Nucleus accumbens (tissue), 56 donors: ENCODE measurements around the gene RNASE12.
A peak's percentile ranks its signal among the peaks of the same experiment; 100 is the strongest.
"Not testable (repeated sequence)": the region's sequence is repeated elsewhere in the genome, so short reads cannot be mapped to it uniquely, and the experiment has no call there.

Experiments used
- DNase-seq, 56 donors: peaks; one replicate each; lab custom pipeline; 2025; lab: John Stamatoyannopoulos, UW

Gene RNASE12

DNA sequence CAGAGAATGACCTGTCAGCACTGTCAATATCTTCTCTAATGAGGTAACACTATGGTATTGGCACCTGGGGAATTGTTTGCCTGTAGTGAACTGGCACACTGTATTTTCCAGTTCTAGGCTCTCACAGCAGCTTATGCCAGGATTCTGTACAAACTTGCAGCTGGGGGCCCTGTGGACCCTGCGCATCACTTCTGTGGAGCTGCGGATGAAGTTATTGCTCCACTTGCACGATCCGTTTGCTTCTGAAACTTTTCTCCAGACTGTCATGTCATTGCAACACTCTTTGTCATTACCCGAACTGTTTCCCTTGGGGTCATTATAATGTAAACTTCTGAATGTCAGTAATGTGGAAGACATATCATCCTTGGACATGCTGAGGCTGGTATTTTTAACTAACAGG, 7.3 kb downstream of the RNASE12 start:
- DNase-seq, result no peak

- DNase-seq, result no peak
These were observed 8.0 kb downstream of the RNASE12 start for GRCh38 chr14:20583142-20583541.

GRCh38 chr14:20580242-20580641, 10.9 kb downstream of the RNASE12 start:
- no peak for DNase-seq

DNA sequence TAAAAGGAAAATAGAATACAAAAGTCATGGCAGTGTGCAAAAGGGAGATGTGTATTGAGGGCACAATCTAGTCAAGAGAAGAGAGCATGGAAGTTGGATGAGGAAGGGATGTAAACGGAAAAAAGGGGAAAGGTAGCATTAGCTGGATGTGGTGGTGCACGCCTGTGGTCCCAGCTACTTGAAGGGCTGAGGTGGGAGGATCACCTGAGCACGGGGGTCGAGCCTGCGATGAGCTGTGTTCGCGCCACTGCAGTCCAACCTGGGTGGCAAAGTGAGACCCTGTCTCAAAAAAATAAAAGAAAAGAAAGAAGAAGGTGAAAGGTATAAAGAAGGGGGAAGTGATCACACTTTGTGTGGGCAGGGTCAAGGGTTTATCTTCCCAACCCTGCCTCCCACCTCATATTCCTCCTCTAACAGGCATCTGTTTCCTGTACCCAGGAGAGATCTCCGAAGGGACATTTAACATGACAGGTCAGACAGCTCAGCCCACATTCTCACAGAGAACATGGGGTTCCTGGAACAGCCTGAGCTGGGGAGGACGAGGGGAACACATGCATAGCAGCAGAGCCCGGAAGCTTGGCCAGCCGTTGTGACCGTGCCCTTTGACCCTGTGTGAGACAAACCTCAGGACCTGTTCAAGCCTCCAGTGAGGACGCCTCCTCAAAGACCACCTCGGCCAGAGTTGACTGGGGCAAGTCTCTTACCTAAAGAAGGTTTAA, 12.2 kb downstream of the RNASE12 start:
- DNase-seq, result no peak

DNA sequence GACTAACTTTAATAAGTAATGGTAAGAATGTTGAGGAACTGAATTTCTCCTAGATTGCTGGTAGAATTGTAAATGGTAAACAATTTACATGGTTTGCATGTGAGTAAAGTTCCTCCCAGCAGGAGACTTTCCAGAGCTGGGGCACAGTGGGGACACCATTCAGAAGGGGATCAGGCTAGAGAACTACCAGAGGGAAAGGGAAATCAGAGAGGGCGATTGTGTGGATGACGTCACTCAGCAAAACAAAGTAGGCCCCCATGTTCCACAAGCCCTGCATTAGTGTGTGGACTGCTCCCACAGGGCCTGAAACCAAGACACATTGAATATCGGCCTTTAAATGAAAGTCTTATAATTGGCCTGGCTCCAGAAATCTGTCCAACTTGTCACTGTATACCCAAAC, 12.9 kb downstream of the RNASE12 start:
- DNase-seq, result no peak

DNA sequence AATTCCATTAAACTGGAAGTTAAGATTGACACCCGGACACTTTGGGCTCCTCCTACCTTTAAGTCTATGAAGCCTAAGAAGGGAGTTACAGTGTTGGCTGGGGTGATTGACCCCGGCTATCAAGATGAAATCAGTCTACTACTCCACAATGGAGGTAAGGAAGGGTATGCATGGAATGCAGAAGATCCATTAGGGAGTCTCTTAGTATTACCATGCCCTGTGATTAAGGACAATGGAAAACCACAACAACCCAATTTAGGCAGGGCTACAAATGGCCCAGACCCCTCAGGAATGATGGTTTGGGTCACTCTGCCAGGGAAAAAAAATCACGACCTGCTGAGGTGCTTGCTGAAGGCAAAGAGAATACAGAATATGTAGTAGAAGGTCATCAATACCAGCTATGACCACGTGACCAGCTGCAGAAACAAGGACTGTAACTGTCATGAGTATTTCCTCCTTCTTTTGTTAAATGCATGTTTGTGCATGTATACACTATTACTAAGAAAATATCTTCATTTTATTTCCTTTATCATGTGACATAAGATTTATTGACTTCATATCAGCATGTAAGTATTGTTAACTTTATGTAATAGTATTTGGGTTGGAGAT, 18.7 kb downstream of the RNASE12 start:
- DNase-seq, result not testable (repeated sequence)

DNA sequence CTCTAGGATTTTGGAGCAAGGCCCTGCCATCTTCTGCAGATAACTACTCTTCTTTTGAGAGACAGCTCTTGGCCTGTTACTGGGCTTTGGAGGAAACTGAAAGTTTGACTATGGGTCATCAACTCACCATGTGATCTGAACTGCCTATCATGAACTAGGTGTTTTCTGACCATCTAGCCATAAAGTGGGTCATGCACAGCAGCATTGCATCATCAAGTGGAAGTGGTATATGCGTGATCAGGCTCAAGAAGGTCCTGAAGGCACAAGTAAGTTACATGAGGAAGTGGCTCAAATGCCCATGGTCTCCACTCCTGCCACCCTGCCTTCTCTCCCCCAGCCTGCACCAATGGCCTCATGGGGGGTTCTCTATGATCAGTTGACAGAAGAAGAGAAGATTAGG, 20.5 kb downstream of the RNASE12 start:
- not testable (repeated sequence) for DNase-seq

GRCh38 chr14:20569865-20570264, 21.3 kb downstream of the RNASE12 start:
- DNase-seq, result not testable (repeated sequence)

DNA sequence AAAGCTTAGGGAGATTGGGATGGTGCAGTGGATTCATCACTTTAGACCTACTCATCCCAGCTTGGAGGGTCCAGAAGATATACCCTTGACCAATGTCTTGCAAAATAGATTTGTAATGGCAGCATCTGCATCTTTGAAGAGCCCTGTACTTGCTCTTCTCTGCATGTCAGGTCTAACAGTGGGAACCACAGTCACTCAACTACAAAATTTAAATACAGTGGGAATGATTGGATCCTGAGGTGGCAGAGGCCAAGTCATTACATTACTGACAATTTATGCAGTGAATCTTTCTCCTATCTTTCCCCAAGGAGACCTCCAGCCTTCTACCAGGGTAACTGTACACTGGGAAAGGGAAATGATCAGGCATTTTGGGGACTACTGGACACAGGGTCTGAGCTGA, 22.1 kb downstream of the RNASE12 start:
- no peak for DNase-seq

DNA sequence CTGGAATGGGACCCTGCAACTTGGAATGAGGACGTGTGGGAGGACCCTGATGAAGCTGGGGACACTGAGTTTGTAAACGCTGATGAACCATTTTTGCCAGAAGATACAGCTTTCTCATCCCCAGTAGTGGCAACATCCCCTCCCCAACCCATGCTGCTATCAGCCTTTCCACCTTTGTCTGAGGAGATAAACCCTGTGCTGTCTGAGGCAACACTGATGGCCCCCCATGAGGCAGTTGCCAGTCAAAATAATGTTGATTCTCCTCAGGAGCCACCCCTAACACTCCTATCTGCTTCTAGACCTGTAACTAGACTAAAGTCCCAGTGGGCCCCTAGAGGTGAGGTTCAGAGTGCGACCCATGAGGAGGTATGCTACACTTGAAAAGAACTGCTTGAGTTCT, 22.8 kb downstream of the RNASE12 start:
- no peak for DNase-seq

- DNase-seq, result not testable (repeated sequence)
These were observed 24.0 kb downstream of the RNASE12 start for GRCh38 chr14:20567199-20567598.

GRCh38 chr14:20564501-20564997, 26.6 kb downstream of the RNASE12 start:
- no peak for DNase-seq

DNA sequence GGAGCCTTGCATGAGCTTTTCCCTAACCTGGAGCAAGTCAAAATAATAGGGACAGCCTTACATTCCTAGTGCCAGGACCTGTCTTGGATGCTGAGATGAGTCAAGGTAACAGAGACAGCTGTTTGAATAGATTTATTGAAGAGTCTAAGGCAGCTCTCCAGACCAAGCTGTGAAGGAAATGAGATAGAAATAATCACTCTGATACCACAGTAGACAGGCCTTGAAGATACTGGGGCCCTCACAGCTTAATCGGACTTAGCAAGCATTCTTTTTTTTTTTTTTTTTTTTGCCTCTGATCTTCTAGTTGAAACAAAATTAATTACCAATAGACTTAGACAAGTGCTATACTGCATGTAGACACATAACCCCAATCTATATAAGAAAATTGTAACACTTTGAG, 27.2 kb downstream of the RNASE12 start:
- DNase-seq, result no peak

GRCh38 chr14:20560961-20561360, 30.2 kb downstream of the RNASE12 start, which contains the start of gene RNASE9:
Gene RNASE9 (minus strand): TSS chr14:20561047.
- DNase-seq, result no peak

DNA sequence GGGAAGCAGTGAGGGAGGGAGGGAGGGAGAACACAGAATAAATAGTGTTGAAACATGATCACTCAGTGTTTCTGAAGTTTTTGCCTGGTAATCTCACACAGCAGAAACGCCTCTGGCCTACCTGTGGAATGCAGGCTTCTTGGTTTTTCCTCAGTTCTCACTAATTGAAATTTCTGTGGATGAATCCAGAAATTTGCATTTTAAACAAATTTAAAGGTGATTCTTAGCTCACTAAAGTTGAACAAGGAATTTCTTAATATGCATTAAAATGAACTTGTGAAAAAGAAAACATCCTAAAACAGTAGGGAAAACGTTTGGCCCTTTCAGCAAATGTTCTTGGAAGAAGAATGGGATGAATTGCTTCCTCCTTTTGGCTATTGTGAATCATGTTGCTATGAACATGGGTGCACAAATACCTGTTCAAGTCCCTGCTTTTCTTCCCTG, 31.7 kb downstream of the RNASE12 start:
- no peak for DNase-seq

GRCh38 chr14:20557212-20557542, 34.0 kb downstream of the RNASE12 start:
- DNase-seq, result no peak

- no peak for DNase-seq
These were observed 34.5 kb downstream of the RNASE12 start for GRCh38 chr14:20556500-20557211.

GRCh38 chr14:20555845-20556244, 35.3 kb downstream of the RNASE12 start:
- no peak for DNase-seq

DNA sequence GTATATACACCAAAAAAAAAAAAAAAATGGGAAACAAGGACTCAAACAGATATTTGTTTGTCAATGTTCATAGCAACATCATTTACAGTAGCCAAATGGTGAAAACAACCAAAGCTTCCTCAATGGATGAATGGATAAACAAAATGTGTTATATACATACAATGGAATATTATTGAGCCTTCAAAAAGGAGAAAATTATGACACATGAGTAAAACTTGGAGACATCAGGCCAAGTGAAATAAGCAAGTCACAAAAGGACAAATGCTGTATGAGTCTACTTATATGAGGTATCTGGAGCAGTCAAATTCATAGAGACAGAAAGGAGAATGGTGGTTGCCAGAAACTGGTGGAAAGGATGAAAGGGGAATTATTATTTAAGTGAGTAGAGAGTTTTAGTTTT, 38.2 kb downstream of the RNASE12 start:
- no peak for DNase-seq

GRCh38 chr14:20551606-20552005, 39.6 kb downstream of the RNASE12 start:
- peak in 6 of 56 donors; percentile 0 to 37 (median 14) for DNase-seq

GRCh38 chr14:20550926-20551325, 40.2 kb downstream of the RNASE12 start:
- DNase-seq, result no peak
